ENCODE measurements around the gene CD2AP. TPM values are rescaled to one million over a fixed set of nuclear protein-coding genes. Genes with fewer than 3 reads are reported as not detected.

The CD2AP gene
- total RNA-seq, 2 donors from 2014 or later, result 28.5 to 31.0 TPM

DNA sequence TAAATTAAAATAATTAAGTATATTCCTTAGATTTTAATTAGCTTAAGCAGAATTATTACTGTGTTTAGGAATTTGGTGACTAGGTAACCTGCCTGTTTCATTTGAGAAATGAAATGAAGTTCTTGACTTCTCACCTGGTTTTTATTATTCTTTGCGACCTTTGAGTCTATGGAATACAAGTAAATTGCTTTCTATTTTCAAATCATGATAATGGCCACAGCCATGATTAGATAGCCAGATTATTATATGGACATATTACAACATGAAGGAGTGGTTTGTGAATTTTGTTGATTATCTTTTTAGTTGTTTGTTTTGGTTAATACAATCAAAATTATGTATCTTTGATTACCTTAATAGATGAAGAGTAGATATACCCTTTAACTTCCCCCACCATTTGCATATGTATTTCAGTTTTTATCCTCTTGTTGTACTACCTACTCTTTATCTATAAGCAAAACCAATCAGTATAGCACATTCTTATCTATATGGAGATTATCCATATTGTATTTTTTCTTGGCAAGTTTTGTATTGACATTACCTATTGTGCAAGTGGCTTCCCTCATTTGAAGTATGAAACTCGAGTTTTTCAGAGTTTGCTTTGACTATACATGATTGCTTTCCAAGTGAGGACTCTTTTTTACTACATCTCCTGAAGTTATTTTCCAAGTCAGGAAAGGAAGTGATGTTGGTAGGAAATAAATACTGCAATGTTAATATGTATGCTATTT lies 47.9 kb downstream of the CD2AP start:
- Histone ChIP-seq H3K9me3 (no peaks in the 10 kb centered on the region), H3K4me1 (peaks cover 19% of the 10 kb centered on the region), H3K27ac (no peak overlapping the region), H3K27me3 (no peaks in the 10 kb centered on the region), H3K36me3 (replicated peaks in 1 of 2; ENCODE audit: insufficient read depth in 1 of 2, low read depth in 2 of 2) (peaks cover 0 to 3% of the 10 kb centered on the region in 2 donors), H3K4me3 (no peak overlapping the region)
- ATAC-seq, result no peak
- DNase-seq, result no peak
- 48 to 49% methylated on average over 2 of the region's 2 CpGs for WGBS, 2 donors
- no peak for TF ChIP-seq CTCF (IDR thresholded peaks at IDR 0.05)
- TF ChIP-seq POLR2A (IDR thresholded peaks at IDR 0.05), result no peak
- intact Hi-C loops (cut with DNase I), result no loop called here

DNA sequence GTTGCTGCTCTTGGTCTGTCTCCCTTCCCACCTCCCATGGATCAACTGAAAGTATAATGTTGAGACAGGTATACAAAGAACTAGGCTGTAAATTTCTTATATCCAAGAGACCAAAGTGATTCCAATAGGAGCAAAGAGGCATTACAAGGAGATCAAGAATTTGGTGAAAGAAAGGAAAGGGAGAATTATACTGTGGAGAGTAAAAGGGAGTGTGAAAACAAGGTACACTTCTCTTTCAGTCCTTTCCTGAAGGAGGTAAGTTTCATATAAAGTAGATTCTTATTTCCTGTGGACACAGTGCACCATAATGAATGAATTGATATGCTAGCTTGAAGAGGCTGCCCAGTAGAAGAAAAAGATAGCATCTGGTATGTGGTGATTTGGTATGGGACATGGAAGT lies 49.7 kb downstream of the CD2AP start:
- TF ChIP-seq CTCF (IDR thresholded peaks at IDR 0.05) (no peak), POLR2A (IDR thresholded peaks at IDR 0.05) (no peak)
- Histone ChIP-seq H3K4me1 (peaks cover 15% of the 10 kb centered on the region), H3K4me3 (no peak overlapping the region), H3K27me3 (no peaks in the 10 kb centered on the region), H3K9me3 (no peaks in the 10 kb centered on the region), H3K27ac (no peak overlapping the region), H3K36me3 (replicated peaks in 1 of 2; ENCODE audit: insufficient read depth in 1 of 2, low read depth in 2 of 2) (peaks cover 0 to 3% of the 10 kb centered on the region in 2 donors)
- intact Hi-C loops (cut with DNase I), result no loop called here
- ATAC-seq (no peak), DNase-seq (no peak)

DNA sequence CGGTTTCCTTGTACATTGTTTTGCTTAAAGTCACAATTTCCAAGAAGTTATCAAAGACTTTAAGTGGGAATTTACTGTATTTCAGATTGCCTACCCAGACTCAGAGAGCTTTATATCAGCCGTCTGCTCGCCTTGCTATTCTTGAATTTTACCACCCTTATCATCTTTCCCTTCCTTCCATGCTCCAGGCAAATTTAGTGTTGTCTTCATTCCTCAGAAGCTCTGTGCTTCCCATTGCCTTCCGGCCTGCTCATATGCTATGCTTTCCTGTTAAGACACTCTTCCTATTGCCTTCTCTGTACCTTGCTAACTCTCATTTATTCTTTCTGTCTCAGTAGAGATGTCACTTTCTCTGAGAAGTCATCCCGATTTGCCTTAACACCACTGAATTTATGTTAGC lies 52.1 kb downstream of the CD2AP start:
- DNase-seq, result no peak
- intact Hi-C loops (cut with DNase I), result no loop called here
- H3K27me3 ChIP-seq, result no peaks in the 10 kb centered on the region
- peaks cover 0 to 3% of the 10 kb centered on the region in 2 donors for H3K36me3 ChIP-seq (replicated peaks in 1 of 2; ENCODE audit: insufficient read depth in 1 of 2, low read depth in 2 of 2)
- H3K4me1 ChIP-seq, result peaks cover 10% of the 10 kb centered on the region
- TF ChIP-seq POLR2A (IDR thresholded peaks at IDR 0.05) (no peak), CTCF (IDR thresholded peaks at IDR 0.05) (no peak)
- H3K4me3 ChIP-seq, result no peak overlapping the region
- no peak overlapping the region for H3K27ac ChIP-seq
- H3K9me3 ChIP-seq, result no peaks in the 10 kb centered on the region
- WGBS, 2 donors, result 92 to 95% methylated on average over 5 of the region's 5 CpGs
- no peak for ATAC-seq

DNA sequence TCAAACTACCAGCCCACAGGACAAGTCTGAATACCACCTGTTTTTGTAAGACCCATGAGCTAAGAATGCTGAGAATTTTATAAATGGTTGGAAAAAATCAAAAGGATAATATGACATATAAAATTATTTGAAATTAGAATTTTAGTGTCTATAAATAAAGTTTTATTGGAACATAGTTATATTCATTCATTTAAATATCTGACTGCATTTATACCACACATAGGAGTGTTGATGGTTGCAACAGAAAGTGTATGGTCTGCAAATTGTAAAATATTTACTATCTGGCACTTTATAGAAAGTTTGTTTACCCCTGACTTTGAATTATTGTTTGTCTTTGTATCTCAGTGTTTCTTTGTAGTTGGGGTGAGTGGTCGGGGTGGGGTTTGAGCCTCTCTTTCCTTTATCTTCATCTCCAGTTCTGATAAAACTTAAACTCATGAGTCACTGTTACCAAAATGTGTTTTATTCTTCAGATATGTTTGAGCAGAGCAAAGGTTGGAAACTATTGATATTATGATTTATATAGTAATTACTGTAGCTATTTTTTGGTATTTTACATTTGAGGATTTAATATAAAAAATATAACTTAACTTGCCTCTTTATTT lies 55.5 kb downstream of the CD2AP start:
- Histone ChIP-seq H3K4me3 (no peak overlapping the region), H3K27me3 (no peaks in the 10 kb centered on the region), H3K27ac (no peak overlapping the region), H3K4me1 (peaks cover 13% of the 10 kb centered on the region), H3K9me3 (no peaks in the 10 kb centered on the region), H3K36me3 (replicated peaks in 1 of 2; ENCODE audit: insufficient read depth in 1 of 2, low read depth in 2 of 2) (peaks cover 0 to 2% of the 10 kb centered on the region in 2 donors)
- TF ChIP-seq POLR2A (IDR thresholded peaks at IDR 0.05), result no peak
- no peak for TF ChIP-seq CTCF (IDR thresholded peaks at IDR 0.05)
- no peak for ATAC-seq
- DNase-seq, result no peak
- WGBS, 2 donors, result 47 to 64% methylated on average over 1 of the region's 1 CpG
- intact Hi-C loops (cut with DNase I), result no loop called here

GRCh38 chr6:47534063-47534462 lies 56.5 kb downstream of the CD2AP start:
- peaks cover 13% of the 10 kb centered on the region for H3K4me1 ChIP-seq
- no peaks in the 10 kb centered on the region for H3K27me3 ChIP-seq
- no peak overlapping the region for H3K27ac ChIP-seq
- intact Hi-C loops (cut with DNase I), result no loop called here
- H3K4me3 ChIP-seq, result no peak overlapping the region
- H3K36me3 ChIP-seq (replicated peaks in 1 of 2; ENCODE audit: insufficient read depth in 1 of 2, low read depth in 2 of 2), result peaks cover 0 to 2% of the 10 kb centered on the region in 2 donors
- DNase-seq (no peak), ATAC-seq (no peak)
- H3K9me3 ChIP-seq, result no peaks in the 10 kb centered on the region
- TF ChIP-seq POLR2A (IDR thresholded peaks at IDR 0.05) (no peak), CTCF (IDR thresholded peaks at IDR 0.05) (no peak)

Data from body of pancreas (tissue), 4 donors.